HepG2 (cell line): ENCODE data around the gene MTX1. TPM values are rescaled to one million over a fixed set of nuclear protein-coding genes. Genes with fewer than 3 reads are reported as not detected.

ENCODE experiments used
- ATF5 ChIP-seq: sonication (generic); formaldehyde crosslinking; IDR thresholded peaks from 2 replicates; pipeline ENCODE4 v1.4.0; 2020; ENCODE audit warnings: mild to moderate bottlenecking, low read depth, missing genetic modification reagents
- ETV6 ChIP-seq: sonication (generic); formaldehyde crosslinking; conservative IDR thresholded peaks from 2 replicates; pipeline ENCODE4 v1.4.0; 2020; ENCODE audit warnings: missing genetic modification reagents
- FOXK1 ChIP-seq: sonication (generic); formaldehyde crosslinking; IDR thresholded peaks from 2 replicates; pipeline ENCODE4 v1.4.0; 2020; ENCODE audit warnings: low read depth, missing genetic modification reagents, borderline replicate concordance
- GTF3A ChIP-seq: sonication (generic); formaldehyde crosslinking; conservative IDR thresholded peaks from 2 replicates; pipeline ENCODE4 v1.4.0; 2020; ENCODE audit warnings: mild to moderate bottlenecking, missing genetic modification reagents
- NFYC ChIP-seq: IDR thresholded peaks from 2 replicates; pipeline ENCODE4 v1.6.1; 2016; ENCODE audit warnings: missing genetic modification reagents, missing compliant biosample characterization
- SALL1 ChIP-seq: sonication (generic); formaldehyde crosslinking; IDR thresholded peaks from 2 replicates; pipeline ENCODE4 v1.8.0; 2022; ENCODE audit warnings: mild to moderate bottlenecking, missing genetic modification reagents
- TEAD2 ChIP-seq: sonication (generic); formaldehyde crosslinking; IDR thresholded peaks from 2 replicates; pipeline ENCODE4 v1.9.0; 2021; ENCODE audit warnings: missing genetic modification reagents
- TFDP1 ChIP-seq: IDR thresholded peaks from 2 replicates; pipeline ENCODE4 v1.6.1; 2016; ENCODE audit warnings: missing compliant biosample characterization, missing genetic modification reagents, borderline replicate concordance
- TOE1 ChIP-seq: sonication (generic); formaldehyde crosslinking; IDR thresholded peaks from 2 replicates; pipeline ENCODE4 v1.4.0; 2020; ENCODE audit warnings: mild to moderate bottlenecking, missing genetic modification reagents
- U2AF2 ChIP-seq: fragments of 200-400 bp; formaldehyde crosslinking; IDR thresholded peaks from 2 replicates; pipeline ENCODE4 v1.6.1; 2017; ENCODE audit warnings: low read depth, mild to moderate bottlenecking, low read length
- ZBTB40 ChIP-seq, 2 experiments: fragments of 450-650 bp in 1 of 2; sonication (generic) in 1 of 2; formaldehyde crosslinking in 1 of 2; IDR thresholded peaks; 2 replicates each; pipeline versions ENCODE4 v1.6.1 to v1.8.0; 2016 to 2022; ENCODE audit warnings: antibody characterized with exemption in 1 of 2, mild to moderate bottlenecking in 1 of 2, missing genetic modification reagents in 1 of 2
- ZFP36L1 ChIP-seq: sonication (generic); formaldehyde crosslinking; IDR thresholded peaks from 2 replicates; pipeline ENCODE4 v1.8.0; 2022; ENCODE audit warnings: mild to moderate bottlenecking, missing genetic modification reagents, moderate library complexity
- ZNF101 ChIP-seq: sonication (generic); formaldehyde crosslinking; IDR thresholded peaks from 2 replicates; pipeline ENCODE4 v1.4.0; 2020; ENCODE audit warnings: mild to moderate bottlenecking, low read depth, missing genetic modification reagents, borderline replicate concordance
- ZNF20 ChIP-seq: sonication (generic); formaldehyde crosslinking; IDR thresholded peaks from 2 replicates; pipeline ENCODE4 v1.4.0; 2020; ENCODE audit warnings: mild to moderate bottlenecking, moderate library complexity, missing genetic modification reagents
- ZNF468 ChIP-seq: sonication (generic); formaldehyde crosslinking; IDR thresholded peaks from 2 replicates; pipeline ENCODE4 v1.8.0; 2022; ENCODE audit warnings: mild to moderate bottlenecking, moderate library complexity, missing genetic modification reagents
- ZNF709 ChIP-seq: sonication (generic); formaldehyde crosslinking; IDR thresholded peaks from 2 replicates; pipeline ENCODE4 v1.5.0; 2020; ENCODE audit warnings: mild to moderate bottlenecking, missing genetic modification reagents
- polyA plus RNA-seq, 8 experiments: library from polyadenylated mRNA; depleted of rRNA in 3 of 8; stranded (reverse) in 7 of 8; unstranded in 1 of 8; fragments of >200 nt; fragmentation: Illumina TruSeq in 4 of 8; extraction: Trizol in 4 of 8; gene quantifications; 2 replicates each; pipeline versions ENCODE4 v1.2.1 to v1.2.3, GENCODE V29; 2011 to 2016; ENCODE audit warnings: low read depth in 4 of 8, missing spikeins in 1 of 8, mixed read lengths in 1 of 8; ENCODE audit not compliant: insufficient read depth in 1 of 8
- total RNA-seq, 5 experiments: library from RNA; depleted of rRNA; stranded (reverse); fragments of >200 nt; fragmentation: Illumina TruSeq; extraction: Trizol; gene quantifications; 2 replicates each; pipeline ENCODE4 v1.2.3, GENCODE V29; 2016; ENCODE audit warnings: low read depth in 1 of 5
- TF ChIP-seq, protein P1 (sequence below): fragments of 450-650 bp; IDR thresholded peaks from 2 replicates; pipeline ENCODE4 v1.6.1; 2017

MTX1 gene
- total and polyA plus RNA-seq, 2 of the 13 experiments (the other 11 are each of a cell fraction or from before 2014, with no cell fraction given), result 64.5 to 72.6 TPM

DNA sequence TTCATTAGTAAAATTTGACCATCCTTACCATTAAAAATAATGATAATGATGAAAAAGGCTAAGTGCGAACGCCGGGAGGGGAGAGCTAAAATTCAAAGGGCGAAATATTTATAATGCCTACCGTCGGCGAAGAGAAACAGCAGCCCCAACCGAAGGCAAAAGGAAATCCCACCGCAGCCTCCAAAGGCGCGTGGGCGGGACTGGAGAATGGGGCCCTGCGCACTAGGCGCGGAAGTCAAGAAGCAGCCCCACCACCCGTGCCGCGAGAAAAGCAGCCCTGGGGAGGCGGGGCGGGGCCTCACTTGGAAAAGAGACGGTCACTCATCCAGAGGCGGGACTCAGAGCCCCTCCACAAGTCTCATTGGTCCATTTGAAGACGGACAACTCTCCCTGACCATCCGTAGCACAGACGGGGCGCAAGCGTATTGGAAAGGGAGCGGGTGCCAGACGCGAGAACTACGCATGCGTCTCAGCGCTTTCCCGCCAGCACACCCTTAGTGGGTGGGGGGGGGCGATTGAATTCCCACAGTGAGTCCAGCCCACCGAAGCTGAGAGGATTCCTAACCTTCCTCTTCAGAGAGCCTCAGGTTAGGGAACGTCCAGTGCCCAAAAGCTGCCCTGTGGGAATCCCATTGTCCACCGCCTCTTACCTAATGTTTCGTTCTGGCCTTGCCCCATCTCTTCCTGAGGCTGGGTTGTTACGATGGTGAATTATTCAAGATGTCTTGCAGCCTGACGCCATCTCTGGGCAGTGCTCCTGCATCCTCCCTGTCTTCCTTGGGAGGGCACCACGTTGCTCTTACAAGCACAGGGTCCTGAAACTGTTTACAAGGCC, 19.0 kb downstream of the MTX1 start (continued):
- TF ChIP-seq ZBTB40 (IDR thresholded peaks at IDR 0.05) (no peak), ZBTB40 (CRISPR knock-in tag; IDR thresholded peaks at IDR 0.05) (no peak), ZNF20 (CRISPR knock-in tag) (no peak), TFDP1 (CRISPR knock-in tag) (peak; percentile 97), ZNF468 (CRISPR knock-in tag) (no peak), U2AF2 (no peak), ZFP36L1 (CRISPR knock-in tag) (no peak), TOE1 (no peak), NFYC (CRISPR knock-in tag) (peak; percentile 97), ZNF709 (CRISPR knock-in tag) (0 out of 2 replicates have a peak, but pooled peaks have one; percentile 65), ETV6 (CRISPR knock-in tag) (no peak; the same call in 1 of the 2 replicates), ATF5 (no peak), ZNF101 (CRISPR knock-in tag) (no peak), FOXK1 (CRISPR knock-in tag) (no peak), SALL1 (CRISPR knock-in tag) (0 out of 2 replicates have a peak, but pooled peaks have one; percentile 28), TEAD2 (CRISPR knock-in tag) (no peak), GTF3A (CRISPR knock-in tag) (no peak)
- TF ChIP-seq, protein P1, sequence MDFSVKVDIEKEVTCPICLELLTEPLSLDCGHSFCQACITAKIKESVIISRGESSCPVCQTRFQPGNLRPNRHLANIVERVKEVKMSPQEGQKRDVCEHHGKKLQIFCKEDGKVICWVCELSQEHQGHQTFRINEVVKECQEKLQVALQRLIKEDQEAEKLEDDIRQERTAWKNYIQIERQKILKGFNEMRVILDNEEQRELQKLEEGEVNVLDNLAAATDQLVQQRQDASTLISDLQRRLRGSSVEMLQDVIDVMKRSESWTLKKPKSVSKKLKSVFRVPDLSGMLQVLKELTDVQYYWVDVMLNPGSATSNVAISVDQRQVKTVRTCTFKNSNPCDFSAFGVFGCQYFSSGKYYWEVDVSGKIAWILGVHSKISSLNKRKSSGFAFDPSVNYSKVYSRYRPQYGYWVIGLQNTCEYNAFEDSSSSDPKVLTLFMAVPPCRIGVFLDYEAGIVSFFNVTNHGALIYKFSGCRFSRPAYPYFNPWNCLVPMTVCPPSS, result no peak
